NCI-H226 (cell line): ENCODE measurements around the gene GPR183.

Experiments
- DNase-seq: peaks from one replicate; pipeline ENCODE4 v3.0.0-alpha.2; 2015

Gene GPR183

DNA sequence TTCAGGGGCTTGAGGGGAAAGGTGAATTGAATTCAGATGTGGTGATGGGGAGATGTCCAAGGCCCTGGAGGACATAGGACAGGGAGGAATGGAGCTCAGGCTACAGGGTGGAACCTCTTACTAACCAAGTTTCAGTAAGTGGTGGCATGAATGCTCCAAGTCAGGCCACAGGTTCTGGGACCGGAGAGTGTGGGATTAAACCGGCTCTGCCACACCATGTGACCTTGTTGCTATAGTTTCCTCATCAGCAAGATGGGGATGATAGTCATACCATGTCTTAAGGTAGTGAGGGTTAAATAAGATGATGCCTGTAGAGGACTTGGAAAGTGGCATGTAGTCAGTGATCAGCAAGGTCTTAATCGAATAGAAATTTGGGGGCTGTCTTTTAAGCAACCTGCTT is 16.3 kb downstream of the GPR183 start:
- DNase-seq = no peak

GRCh38 chr13:99289674-99290337 is 17.4 kb downstream of the GPR183 start:
- no peak for DNase-seq

DNA sequence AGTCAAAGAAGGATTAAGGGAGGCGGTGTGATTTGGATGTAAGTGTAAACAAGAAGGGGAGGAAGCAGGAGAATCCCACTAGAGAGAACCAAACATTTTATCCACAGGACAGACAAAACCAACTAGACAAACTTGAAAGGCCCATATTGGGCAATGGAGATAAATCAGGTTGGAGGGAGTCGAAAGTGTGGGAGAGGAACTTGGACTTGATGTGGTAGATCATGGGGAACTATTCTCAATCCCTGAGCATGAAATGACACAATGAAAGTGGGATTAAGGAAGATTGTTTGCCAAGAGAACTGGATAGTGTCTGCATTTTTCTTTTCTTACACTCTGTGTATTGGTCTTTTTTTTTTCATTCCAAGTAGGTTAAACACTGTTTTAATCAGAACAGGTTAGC is 17.9 kb downstream of the GPR183 start:
- no peak for DNase-seq

DNA sequence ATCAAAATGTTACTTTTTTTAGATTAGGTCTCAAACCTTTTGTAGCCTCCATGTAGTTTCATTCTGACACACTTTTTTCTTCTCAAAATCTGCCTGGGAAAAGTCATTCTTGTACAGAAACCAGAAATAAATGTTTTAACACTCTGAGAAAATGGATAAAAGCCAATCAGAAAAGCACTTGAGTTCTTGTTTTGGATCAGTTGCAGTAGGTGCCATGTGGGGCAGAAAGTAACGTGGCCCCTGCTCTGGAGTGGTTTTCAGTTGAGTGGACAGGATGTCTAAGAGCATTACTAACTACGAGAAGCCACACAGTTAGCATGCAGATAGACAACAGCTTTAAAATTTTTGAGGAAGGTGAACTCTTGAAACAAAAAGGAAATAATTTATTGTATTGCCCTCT is 19.1 kb downstream of the GPR183 start:
- no peak for DNase-seq

DNA sequence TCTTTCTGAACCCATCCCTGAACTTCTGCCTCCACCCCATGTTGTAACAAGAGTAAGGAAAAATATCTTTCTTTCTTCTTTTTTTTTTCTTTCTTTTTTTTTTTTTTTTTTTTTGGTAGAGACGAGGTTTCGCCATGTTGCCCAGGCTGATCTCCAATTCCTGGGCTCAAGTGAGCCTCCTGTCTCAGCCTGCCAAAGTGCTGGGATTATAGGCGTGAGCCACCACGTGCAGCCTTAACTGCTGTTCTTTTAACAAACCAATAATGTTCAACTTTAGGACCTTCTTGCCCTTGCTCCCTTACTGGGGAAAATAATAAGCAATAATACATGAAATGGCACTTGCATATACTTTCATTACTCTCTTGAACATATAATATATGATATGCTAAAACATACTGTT is 19.6 kb downstream of the GPR183 start:
- DNase-seq = no peak

DNA sequence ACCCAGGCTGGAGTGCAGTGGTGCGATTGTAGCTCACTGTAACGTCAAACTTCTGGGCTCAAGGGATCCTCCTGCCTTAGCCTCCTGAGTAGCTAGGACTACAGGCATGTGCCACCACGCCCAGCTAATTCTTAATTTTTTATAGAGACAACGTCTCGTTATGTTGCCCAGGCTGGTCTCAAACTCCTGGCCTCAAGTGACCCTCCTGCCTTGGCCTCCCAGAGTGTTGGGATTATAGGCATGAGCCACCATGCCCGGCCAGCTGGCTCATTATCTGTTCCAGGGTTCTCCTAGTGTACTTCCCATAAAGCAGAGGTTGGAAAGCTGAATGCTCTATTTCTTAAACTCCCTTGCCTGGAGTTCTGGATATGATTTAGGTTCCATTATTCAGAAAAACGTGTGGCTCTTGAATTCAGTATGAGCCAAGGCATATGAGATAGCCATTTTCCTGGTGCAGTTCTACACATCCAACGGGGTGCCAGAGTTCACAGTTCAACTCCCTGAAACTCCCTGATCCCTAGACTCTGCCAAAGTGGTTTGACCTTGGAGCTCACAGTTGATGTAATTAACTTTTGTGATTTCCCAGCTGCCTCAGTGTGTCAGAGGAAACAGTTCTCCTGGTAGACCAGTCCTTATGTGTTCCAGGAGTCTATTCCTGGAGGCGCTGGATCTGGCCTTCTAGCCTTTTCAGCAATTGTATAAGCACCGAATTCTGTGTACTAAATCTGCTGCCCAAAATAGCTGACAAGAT is 21.6 kb downstream of the GPR183 start:
- no peak for DNase-seq

GRCh38 chr13:99282264-99283231 is 24.7 kb downstream of the GPR183 start:
- no peak for DNase-seq

GRCh38 chr13:99281811-99282263 is 25.4 kb downstream of the GPR183 start:
- DNase-seq = no peak

DNA sequence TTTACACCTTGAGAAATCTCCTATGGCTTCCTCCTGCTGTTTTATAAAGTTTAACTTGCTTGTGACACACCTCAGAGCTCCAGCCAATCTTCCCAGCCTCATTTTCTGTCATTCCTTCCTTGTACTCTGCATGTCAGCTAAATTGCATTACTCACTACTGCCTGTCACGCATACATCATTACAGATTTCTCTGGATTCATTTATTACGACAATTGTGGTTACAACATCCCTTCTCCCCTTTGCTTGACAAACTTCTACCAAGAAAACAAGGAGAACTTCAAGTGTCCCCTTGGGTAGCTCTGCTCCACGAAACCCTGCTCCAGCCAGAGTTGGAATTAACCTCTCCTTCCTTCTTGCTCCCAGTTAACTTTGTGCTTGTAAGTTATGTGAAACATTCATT is 27.0 kb downstream of the GPR183 start:
- DNase-seq = no peak

GRCh38 chr13:99279637-99280036 is 27.6 kb downstream of the GPR183 start:
- no peak for DNase-seq

GRCh38 chr13:99278843-99279242 is 28.4 kb downstream of the GPR183 start:
- no peak for DNase-seq

- DNase-seq = no peak
Observed at GRCh38 chr13:99278200-99278599, 29.0 kb downstream of the GPR183 start.

- DNase-seq = no peak
Observed at GRCh38 chr13:99277629-99278028, 29.6 kb downstream of the GPR183 start.

- DNase-seq = no peak
Observed at GRCh38 chr13:99276706-99277105, 30.5 kb downstream of the GPR183 start.

DNA sequence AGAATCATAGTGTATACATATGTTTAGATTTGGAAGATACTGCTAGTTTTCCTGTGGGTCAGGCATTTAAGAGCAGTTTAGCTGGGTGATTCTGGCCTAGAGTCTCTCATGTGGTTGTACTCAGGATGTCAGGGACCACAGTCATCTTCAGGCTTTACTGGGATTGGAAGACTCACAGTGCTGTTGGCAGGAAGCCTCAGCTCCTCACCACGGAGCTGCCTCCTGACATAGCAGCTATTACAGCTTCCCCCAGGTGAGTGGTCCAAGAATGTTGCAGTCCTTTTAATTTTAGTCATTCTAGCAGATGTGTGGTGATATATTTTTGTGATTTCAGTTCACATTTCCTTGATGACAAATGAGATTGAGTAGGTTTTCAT is 32.1 kb downstream of the GPR183 start:
- peak; percentile 60 for DNase-seq

GRCh38 chr13:99273128-99273527 is 34.1 kb downstream of the GPR183 start:
- DNase-seq = no peak

DNA sequence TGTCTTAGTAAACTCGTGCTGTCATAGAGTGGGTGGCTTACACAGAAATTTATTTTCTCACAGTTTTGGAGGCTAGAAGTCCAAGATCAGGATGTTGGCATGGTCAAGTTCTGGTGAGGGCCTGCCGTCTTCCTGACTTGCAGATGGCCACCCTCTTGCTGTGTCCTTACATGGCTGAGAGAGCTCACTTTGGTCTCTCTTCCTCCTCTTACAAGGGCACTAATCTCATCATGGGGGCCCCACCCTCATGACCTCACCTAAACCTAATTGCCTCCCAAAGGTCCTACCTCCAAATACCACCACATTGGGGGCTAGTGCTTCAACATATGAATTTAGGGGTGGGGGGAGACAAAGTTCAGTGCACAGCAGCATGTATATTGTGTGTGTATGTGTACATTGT is 34.7 kb downstream of the GPR183 start:
- no peak for DNase-seq

- no peak for DNase-seq
Observed at GRCh38 chr13:99271249-99271648, 36.0 kb downstream of the GPR183 start.

DNA sequence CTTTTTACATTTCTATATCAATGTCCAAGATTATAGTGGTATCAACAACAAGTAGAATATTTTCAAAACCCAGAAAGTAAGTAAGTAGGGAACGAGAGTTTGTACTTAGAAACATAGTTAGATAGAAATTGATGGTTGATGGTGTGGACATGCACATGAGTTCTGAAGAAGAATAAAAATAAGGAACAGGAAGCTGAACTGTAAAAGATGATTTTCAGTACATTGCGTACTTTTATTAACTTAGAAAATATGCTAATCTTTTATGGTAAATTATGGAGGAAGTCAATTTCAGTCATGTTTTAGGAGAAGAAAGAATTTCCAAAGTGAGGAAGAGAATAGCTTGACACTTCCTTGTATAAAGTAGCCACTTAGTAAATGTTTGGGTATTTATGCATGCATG is 36.7 kb downstream of the GPR183 start:
- no peak for DNase-seq

DNA sequence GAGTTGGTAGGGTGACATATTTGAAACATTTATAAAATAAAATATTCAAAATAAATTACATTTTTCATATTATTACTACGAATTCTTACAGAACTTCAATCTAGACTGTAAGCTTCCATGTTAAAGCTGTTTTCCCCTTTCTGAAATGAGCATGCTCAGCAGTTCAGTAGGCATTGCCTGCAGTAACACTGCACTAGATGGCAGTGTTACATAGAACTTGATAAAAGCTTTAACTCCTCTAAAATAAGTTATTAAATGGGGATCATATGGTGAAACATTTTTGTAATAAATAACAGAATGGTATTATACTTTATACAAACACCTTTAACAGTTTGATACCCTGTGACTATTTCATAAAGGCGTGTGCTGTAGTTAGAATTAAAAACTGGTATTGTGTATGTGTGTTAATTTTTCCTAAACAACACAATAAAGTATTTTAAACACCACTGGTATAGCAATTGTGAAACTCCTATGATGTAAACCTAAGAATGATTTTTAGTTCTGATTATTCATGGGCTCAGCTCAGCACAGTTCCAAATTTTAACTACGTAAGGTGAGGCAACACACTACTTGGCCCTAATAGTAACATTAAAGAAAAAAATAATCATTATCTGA is 37.5 kb downstream of the GPR183 start:
- peak; percentile 11 for DNase-seq

- no peak for DNase-seq
Observed at GRCh38 chr13:99268822-99269221, 38.4 kb downstream of the GPR183 start.

GRCh38 chr13:99267927-99268326 is 39.3 kb downstream of the GPR183 start:
- DNase-seq = no peak

GRCh38 chr13:99266827-99267226 is 40.4 kb downstream of the GPR183 start:
- no peak for DNase-seq
